GM23338 (cell line): Measurements from ENCODE around the gene UBE2D1. TPM values are rescaled to one million over a fixed set of nuclear protein-coding genes. Genes with fewer than 3 reads are reported as not detected.

Source experiments
- ATAC-seq: fragments of 200-7000 bp; cut with Tn5 transposase; 3 replicates; pipeline ENCODE4 v1.9.1; 2020
- DNase-seq: peaks from one replicate; pipeline ENCODE4 v3.0.0-alpha.2; 2015; ENCODE audit warnings: low spot score
- H2AFZ ChIP-seq: fragments of 200-600 bp; sonication (generic); 2 replicates; pipeline ENCODE4 v1.8.0; 2016; ENCODE audit warnings: antibody characterized with exemption, mild to moderate bottlenecking, moderate library complexity
- H3F3A ChIP-seq: fragments of 200-600 bp; sonication (generic); replicated peaks from 2 replicates; pipeline ENCODE4 v1.8.0; 2017; ENCODE audit warnings: antibody characterized with exemption, mixed run types, low read depth
- H3K27ac ChIP-seq: fragments of 200-600 bp; sonication (generic); 2 replicates; pipeline ENCODE4 v1.6.1; 2016; ENCODE audit warnings: low read depth
- H3K27me3 ChIP-seq: fragments of 200-600 bp; sonication (generic); 2 replicates; pipeline ENCODE4 v1.8.0; 2016; ENCODE audit warnings: mild to moderate bottlenecking, mixed run types, moderate library complexity; ENCODE audit not compliant: insufficient read depth
- H3K36me3 ChIP-seq: fragments of 200-600 bp; sonication (generic); 2 replicates; pipeline ENCODE4 v1.8.0; 2016; ENCODE audit warnings: mild to moderate bottlenecking; ENCODE audit not compliant: insufficient read depth
- H3K4me1 ChIP-seq: fragments of 200-600 bp; sonication (generic); 2 replicates; pipeline ENCODE4 v1.8.0; 2016; ENCODE audit warnings: mild to moderate bottlenecking, moderate library complexity; ENCODE audit not compliant: insufficient read depth
- H3K4me2 ChIP-seq: fragments of 200-600 bp; sonication (generic); 2 replicates; pipeline ENCODE4 v1.7.1; 2017; ENCODE audit warnings: mixed run types
- H3K4me3 ChIP-seq: fragments of 200-600 bp; sonication (generic); 2 replicates; pipeline ENCODE4 v1.6.1; 2016; ENCODE audit warnings: mixed run types
- H3K79me2 ChIP-seq: fragments of 200-600 bp; sonication (generic); replicated peaks from 2 replicates; pipeline ENCODE4 v1.8.0; 2017; ENCODE audit warnings: mild to moderate bottlenecking; ENCODE audit not compliant: insufficient read depth
- H3K9me2 ChIP-seq: fragments of 200-600 bp; sonication (generic); 2 replicates; pipeline ENCODE4 v1.8.0; 2017; ENCODE audit not compliant: insufficient read depth
- H4K20me1 ChIP-seq: fragments of 200-600 bp; sonication (generic); replicated peaks from 2 replicates; pipeline ENCODE4 v1.8.0; 2017; ENCODE audit warnings: mild to moderate bottlenecking; ENCODE audit not compliant: insufficient read depth
- H3K27ac Mint-ChIP-seq: 2 replicates; pipeline ENCODE4 v1.8.0; 2020; ENCODE audit warnings: inconsistent platforms, mild to moderate bottlenecking, moderate library complexity, mixed read lengths
- H3K27me3 Mint-ChIP-seq: 3 replicates; pipeline ENCODE4 v1.8.0; 2022; ENCODE audit warnings: low read depth, mild to moderate bottlenecking, moderate library complexity, mixed read lengths, inconsistent platforms; ENCODE audit not compliant: insufficient read depth, poor library complexity
- H3K36me3 Mint-ChIP-seq: 3 replicates; pipeline ENCODE4 v1.8.0; 2021; ENCODE audit warnings: low read depth, mild to moderate bottlenecking, inconsistent platforms, moderate library complexity, mixed read lengths
- H3K4me1 Mint-ChIP-seq: 3 replicates; pipeline ENCODE4 v1.8.0; 2020; ENCODE audit warnings: mild to moderate bottlenecking, inconsistent platforms, mixed read lengths
- H3K4me3 Mint-ChIP-seq: 3 replicates; pipeline ENCODE4 v1.8.0; 2021; ENCODE audit warnings: moderate library complexity, mild to moderate bottlenecking, inconsistent platforms, mixed read lengths
- H3K9me3 Mint-ChIP-seq: 3 replicates; pipeline ENCODE4 v1.8.0; 2020; ENCODE audit warnings: moderate library complexity, mild to moderate bottlenecking, inconsistent platforms, mixed read lengths
- CREB1 ChIP-seq: fragments of 250-450 bp; sonication (Bioruptor Pico); IDR thresholded peaks from 2 replicates; pipeline ENCODE4 v1.5.0; 2020; ENCODE audit warnings: low read depth, mild to moderate bottlenecking, moderate library complexity
- EZH2phosphoT487 ChIP-seq: fragments of 200-600 bp; sonication (generic); IDR thresholded peaks from one replicate; pipeline ENCODE4 v1.8.1; 2018; ENCODE audit warnings: antibody characterized with exemption; ENCODE audit not compliant: unreplicated experiment
- JUNB ChIP-seq: IDR thresholded peaks from one replicate; pipeline ENCODE4 v1.6.1; 2016; ENCODE audit warnings: antibody characterized with exemption; ENCODE audit not compliant: unreplicated experiment
- NANOG ChIP-seq: IDR thresholded peaks from 2 replicates; pipeline ENCODE4 v1.6.1; 2016; ENCODE audit warnings: antibody characterized with exemption, borderline replicate concordance
- POLR2AphosphoS5 ChIP-seq: IDR thresholded peaks from 2 replicates; pipeline ENCODE4 v1.6.1; 2016; ENCODE audit warnings: antibody characterized with exemption, low read depth
- STAT1 ChIP-seq: IDR thresholded peaks from one replicate; pipeline ENCODE4 v1.6.1; 2016; ENCODE audit warnings: antibody characterized with exemption; ENCODE audit not compliant: unreplicated experiment
- ZNF114 ChIP-seq: fragments of 250-450 bp; sonication (Bioruptor Pico); IDR thresholded peaks from 2 replicates; pipeline ENCODE4 v1.5.0; 2020; ENCODE audit warnings: mild to moderate bottlenecking, moderate library complexity
- ZNF331 ChIP-seq: fragments of 250-450 bp; sonication (Bioruptor Pico); IDR thresholded peaks from 2 replicates; pipeline ENCODE4 v1.5.0; 2020; ENCODE audit warnings: low read depth, mild to moderate bottlenecking, moderate library complexity
- polyA plus RNA-seq: library from polyadenylated mRNA; unstranded; fragments of >200 nt; fragmentation: Nextera tagmentation; extraction: Ambion mirVana; gene quantifications from 2 replicates; pipeline ENCODE4 v1.2.1, GENCODE V29; 2016
- total RNA-seq: library from RNA; depleted of rRNA; stranded (reverse); fragments of >200 nt; shearing (Covaris generic); gene quantifications from 2 replicates; pipeline ENCODE4 v1.2.3, GENCODE V29; 2014
- TF ChIP-seq, protein P1 (sequence below), 2 experiments: fragments of 200-600 bp in 1 of 2; sonication (generic) in 1 of 2; conservative IDR thresholded peaks; 2 replicates each; pipeline versions ENCODE4 v1.5.1 to v1.6.1; 2016 to 2017; ENCODE audit warnings: antibody characterized with exemption in 2 of 2, low read depth in 2 of 2, mild to moderate bottlenecking in 2 of 2, moderate library complexity in 1 of 2
- TF ChIP-seq, protein P2 (sequence below): IDR thresholded peaks from 2 replicates; pipeline ENCODE4 v1.6.1; 2016; ENCODE audit warnings: antibody characterized with exemption
- TF ChIP-seq, protein P3 (sequence below): IDR thresholded peaks from one replicate; pipeline ENCODE4 v1.6.1; 2018; ENCODE audit warnings: antibody characterized with exemption; ENCODE audit not compliant: unreplicated experiment

UBE2D1 gene
- total and polyA plus RNA-seq, 2 experiments from 2014 or later, result 39.5 to 64.9 TPM

DNA sequence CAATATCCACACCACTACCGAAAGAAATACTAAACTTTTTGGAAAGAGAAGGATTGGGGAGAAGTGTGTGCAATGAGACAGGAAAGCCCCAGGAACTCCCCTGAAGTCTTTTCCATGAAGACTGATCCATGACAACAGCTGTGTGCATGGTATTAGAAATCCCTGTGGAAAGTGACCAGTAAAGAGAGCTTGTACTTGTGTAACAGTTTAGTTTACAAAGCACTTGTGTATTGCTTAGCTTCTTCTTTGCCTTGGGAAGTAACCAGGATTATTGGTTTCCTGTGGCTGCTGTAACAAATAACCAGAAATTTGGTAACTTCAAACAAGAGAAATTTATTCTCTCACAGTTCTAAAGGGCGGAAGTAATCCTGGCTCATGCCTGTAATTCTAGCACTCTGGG is 69.2 kb downstream of the UBE2D1 start:
- Histone ChIP-seq H3F3A (no peaks in the 10 kb centered on the region), H4K20me1 (no peaks in the 10 kb centered on the region; the same call in 1 of the 2 replicates), H3K36me3 (no peaks in the 10 kb centered on the region), H2AFZ (no peak overlapping the region), H3K4me1 (no peaks in the 10 kb centered on the region), H3K4me2 (no peak overlapping the region), H3K27me3 (no peaks in the 10 kb centered on the region), H3K79me2 (no peaks in the 10 kb centered on the region), H3K4me3 (no peak overlapping the region), H3K27ac (no peak overlapping the region), H3K9me2 (no peaks in the 10 kb centered on the region)
- Mint-ChIP-seq H3K4me3 (no peak overlapping the region), H3K36me3 (no peaks in the 10 kb centered on the region), H3K4me1 (no peaks in the 10 kb centered on the region), H3K27me3 (peaks cover 1% of the 10 kb centered on the region), H3K27ac (no peak overlapping the region), H3K9me3 (no peaks in the 10 kb centered on the region)
- ATAC-seq (no peak), DNase-seq (no peak)
- TF ChIP-seq, protein P1, sequence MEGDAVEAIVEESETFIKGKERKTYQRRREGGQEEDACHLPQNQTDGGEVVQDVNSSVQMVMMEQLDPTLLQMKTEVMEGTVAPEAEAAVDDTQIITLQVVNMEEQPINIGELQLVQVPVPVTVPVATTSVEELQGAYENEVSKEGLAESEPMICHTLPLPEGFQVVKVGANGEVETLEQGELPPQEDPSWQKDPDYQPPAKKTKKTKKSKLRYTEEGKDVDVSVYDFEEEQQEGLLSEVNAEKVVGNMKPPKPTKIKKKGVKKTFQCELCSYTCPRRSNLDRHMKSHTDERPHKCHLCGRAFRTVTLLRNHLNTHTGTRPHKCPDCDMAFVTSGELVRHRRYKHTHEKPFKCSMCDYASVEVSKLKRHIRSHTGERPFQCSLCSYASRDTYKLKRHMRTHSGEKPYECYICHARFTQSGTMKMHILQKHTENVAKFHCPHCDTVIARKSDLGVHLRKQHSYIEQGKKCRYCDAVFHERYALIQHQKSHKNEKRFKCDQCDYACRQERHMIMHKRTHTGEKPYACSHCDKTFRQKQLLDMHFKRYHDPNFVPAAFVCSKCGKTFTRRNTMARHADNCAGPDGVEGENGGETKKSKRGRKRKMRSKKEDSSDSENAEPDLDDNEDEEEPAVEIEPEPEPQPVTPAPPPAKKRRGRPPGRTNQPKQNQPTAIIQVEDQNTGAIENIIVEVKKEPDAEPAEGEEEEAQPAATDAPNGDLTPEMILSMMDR (conservative IDR thresholded peaks at IDR 0.05; ENCODE audit: low read depth in 2 of 2), result no peak
- TF ChIP-seq NANOG, result no peak
- no peak for TF ChIP-seq POLR2AphosphoS5
- TF ChIP-seq, protein P2, sequence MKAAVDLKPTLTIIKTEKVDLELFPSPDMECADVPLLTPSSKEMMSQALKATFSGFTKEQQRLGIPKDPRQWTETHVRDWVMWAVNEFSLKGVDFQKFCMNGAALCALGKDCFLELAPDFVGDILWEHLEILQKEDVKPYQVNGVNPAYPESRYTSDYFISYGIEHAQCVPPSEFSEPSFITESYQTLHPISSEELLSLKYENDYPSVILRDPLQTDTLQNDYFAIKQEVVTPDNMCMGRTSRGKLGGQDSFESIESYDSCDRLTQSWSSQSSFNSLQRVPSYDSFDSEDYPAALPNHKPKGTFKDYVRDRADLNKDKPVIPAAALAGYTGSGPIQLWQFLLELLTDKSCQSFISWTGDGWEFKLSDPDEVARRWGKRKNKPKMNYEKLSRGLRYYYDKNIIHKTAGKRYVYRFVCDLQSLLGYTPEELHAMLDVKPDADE, result no peak
- TF ChIP-seq EZH2phosphoT487, result no peak
- TF ChIP-seq CREB1 (CRISPR knock-in tag), result no peak
- no peak for TF ChIP-seq JUNB
- TF ChIP-seq STAT1, result no peak
- TF ChIP-seq ZNF114, result no peak
- TF ChIP-seq, protein P3, sequence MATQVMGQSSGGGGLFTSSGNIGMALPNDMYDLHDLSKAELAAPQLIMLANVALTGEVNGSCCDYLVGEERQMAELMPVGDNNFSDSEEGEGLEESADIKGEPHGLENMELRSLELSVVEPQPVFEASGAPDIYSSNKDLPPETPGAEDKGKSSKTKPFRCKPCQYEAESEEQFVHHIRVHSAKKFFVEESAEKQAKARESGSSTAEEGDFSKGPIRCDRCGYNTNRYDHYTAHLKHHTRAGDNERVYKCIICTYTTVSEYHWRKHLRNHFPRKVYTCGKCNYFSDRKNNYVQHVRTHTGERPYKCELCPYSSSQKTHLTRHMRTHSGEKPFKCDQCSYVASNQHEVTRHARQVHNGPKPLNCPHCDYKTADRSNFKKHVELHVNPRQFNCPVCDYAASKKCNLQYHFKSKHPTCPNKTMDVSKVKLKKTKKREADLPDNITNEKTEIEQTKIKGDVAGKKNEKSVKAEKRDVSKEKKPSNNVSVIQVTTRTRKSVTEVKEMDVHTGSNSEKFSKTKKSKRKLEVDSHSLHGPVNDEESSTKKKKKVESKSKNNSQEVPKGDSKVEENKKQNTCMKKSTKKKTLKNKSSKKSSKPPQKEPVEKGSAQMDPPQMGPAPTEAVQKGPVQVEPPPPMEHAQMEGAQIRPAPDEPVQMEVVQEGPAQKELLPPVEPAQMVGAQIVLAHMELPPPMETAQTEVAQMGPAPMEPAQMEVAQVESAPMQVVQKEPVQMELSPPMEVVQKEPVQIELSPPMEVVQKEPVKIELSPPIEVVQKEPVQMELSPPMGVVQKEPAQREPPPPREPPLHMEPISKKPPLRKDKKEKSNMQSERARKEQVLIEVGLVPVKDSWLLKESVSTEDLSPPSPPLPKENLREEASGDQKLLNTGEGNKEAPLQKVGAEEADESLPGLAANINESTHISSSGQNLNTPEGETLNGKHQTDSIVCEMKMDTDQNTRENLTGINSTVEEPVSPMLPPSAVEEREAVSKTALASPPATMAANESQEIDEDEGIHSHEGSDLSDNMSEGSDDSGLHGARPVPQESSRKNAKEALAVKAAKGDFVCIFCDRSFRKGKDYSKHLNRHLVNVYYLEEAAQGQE, result no peak
- no peak for TF ChIP-seq ZNF331 (CRISPR knock-in tag)
